Transverse colon (tissue), 4 donors: ENCODE measurements around the gene VGLL2.

Experiments
- CTCF ChIP-seq, 5 experiments: fragments of 200-600 bp in 3 of 5; fragments of 450-650 bp in 2 of 5; sonication (generic) in 3 of 5; IDR thresholded peaks; 1 replicate in 2 of 5; 2 replicates in 3 of 5; pipeline ENCODE4 v1.5.1; 2016 to 2017; ENCODE audit warnings: antibody characterized with exemption in 5 of 5, inconsistent platforms in 3 of 5, mild to moderate bottlenecking in 2 of 5, moderate library complexity in 1 of 5
- POLR2A ChIP-seq: fragments of 450-650 bp; IDR thresholded peaks from one replicate; pipeline ENCODE4 v1.6.1; 2016; ENCODE audit warnings: antibody characterized with exemption, mild to moderate bottlenecking, moderate library complexity
- POLR2AphosphoS5 ChIP-seq, 3 donors: sonication (generic); formaldehyde crosslinking; IDR thresholded peaks; one replicate each; pipeline ENCODE4 v1.6.1; 2016; ENCODE audit warnings: antibody characterized with exemption in 3 of 3

GRCh38 chr6:117306227-117306790 lies 41.0 kb downstream of the VGLL2 start:
- TF ChIP-seq POLR2AphosphoS5 (IDR thresholded peaks at IDR 0.05) = no peak
- no peak for TF ChIP-seq CTCF (IDR thresholded peaks at IDR 0.05)
- TF ChIP-seq POLR2A = no peak
